Upper lobe of left lung (tissue), 4 donors: ENCODE measurements around the gene PRPF18.

Experiments
- CTCF ChIP-seq, 6 experiments: fragments of 450-650 bp in 4 of 6; fragments of 200-600 bp in 2 of 6; sonication (generic) in 2 of 6; IDR thresholded peaks; one replicate each; pipeline ENCODE4 v1.5.1; 2016 to 2019; ENCODE audit warnings: antibody characterized with exemption in 6 of 6
- EP300 ChIP-seq, 4 donors: sonication (generic); formaldehyde crosslinking; IDR thresholded peaks; one replicate each; pipeline ENCODE4 v1.5.1; 2017; ENCODE audit warnings: antibody characterized with exemption in 4 of 4, control low read depth in 2 of 4
- POLR2A ChIP-seq, 4 donors: fragments of 450-650 bp; IDR thresholded peaks; one replicate each; pipeline ENCODE4 v1.5.1; 2016 to 2017; ENCODE audit warnings: antibody characterized with exemption in 4 of 4, mild to moderate bottlenecking in 2 of 4

- TF ChIP-seq CTCF (IDR thresholded peaks at IDR 0.05) = no peak
- TF ChIP-seq POLR2A (IDR thresholded peaks at IDR 0.05) = no peak
- no peak for TF ChIP-seq EP300 (IDR thresholded peaks at IDR 0.05)
These were observed 12.8 kb upstream of the PRPF18 start for GRCh38 chr10:13573960-13574359.
